Measurements from ENCODE around the gene SLC6A18.
"Not testable (repeated sequence)": the region's sequence is repeated elsewhere in the genome, so short reads cannot be mapped to it uniquely, and the experiment has no call there.

Gene SLC6A18

GRCh38 chr5:1259806-1260480, 34.8 kb downstream of the SLC6A18 start:
- DNase-seq, result no peak

GRCh38 chr5:1261643-1262042, 36.5 kb downstream of the SLC6A18 start:
- DNase-seq, result no peak

GRCh38 chr5:1262381-1262780, 37.2 kb downstream of the SLC6A18 start:
- no peak for DNase-seq

GRCh38 chr5:1264211-1264610, 39.0 kb downstream of the SLC6A18 start:
- no peak for DNase-seq

- no peak for DNase-seq
Measured at GRCh38 chr5:1265026-1265425, 39.8 kb downstream of the SLC6A18 start.

GRCh38 chr5:1265461-1266455, 40.6 kb downstream of the SLC6A18 start:
- DNase-seq, result no peak

- no peak for DNase-seq
Measured at GRCh38 chr5:1266791-1267190, 41.6 kb downstream of the SLC6A18 start.

GRCh38 chr5:1267464-1267863, 42.3 kb downstream of the SLC6A18 start:
- not testable (repeated sequence) for DNase-seq

- DNase-seq, result no peak
Measured at GRCh38 chr5:1268056-1268455, 42.9 kb downstream of the SLC6A18 start.

GRCh38 chr5:1268666-1269065, 43.5 kb downstream of the SLC6A18 start:
- peak; percentile 63 for DNase-seq

GRCh38 chr5:1270426-1270825, 45.2 kb downstream of the SLC6A18 start:
- DNase-seq, result no peak

- no peak for DNase-seq
Measured at GRCh38 chr5:1270933-1271914, 46.0 kb downstream of the SLC6A18 start.

GRCh38 chr5:1272201-1272600, 47.0 kb downstream of the SLC6A18 start:
- DNase-seq, result no peak

GRCh38 chr5:1273745-1274144, 48.6 kb downstream of the SLC6A18 start:
- no peak for DNase-seq

- DNase-seq, result no peak
Measured at GRCh38 chr5:1274471-1274870, 49.3 kb downstream of the SLC6A18 start.

GRCh38 chr5:1275397-1276391, 50.5 kb downstream of the SLC6A18 start:
- DNase-seq, result not testable (repeated sequence)

- no peak for DNase-seq
Measured at GRCh38 chr5:1276930-1277329, 51.7 kb downstream of the SLC6A18 start.

- no peak for DNase-seq
Measured at GRCh38 chr5:1277331-1277730, 52.1 kb downstream of the SLC6A18 start.

- no peak for DNase-seq
Measured at GRCh38 chr5:1277781-1278180, 52.6 kb downstream of the SLC6A18 start.

- no peak for DNase-seq
Measured at GRCh38 chr5:1278216-1278615, 53.0 kb downstream of the SLC6A18 start.

- no peak for DNase-seq
Measured at GRCh38 chr5:1278656-1279442, 53.7 kb downstream of the SLC6A18 start.

Data from activated CD8-positive, alpha-beta memory T cell treated with anti-CD3 and anti-CD28 coated beads, Interleukin-2, amount 50 U/mL, for 48 hours (primary cell).